ENCODE measurements around the gene VASP. TPM values are rescaled to one million over a fixed set of nuclear protein-coding genes. Genes with fewer than 3 reads are reported as not detected.
A peak's percentile ranks its signal among the peaks of the same experiment; 100 is the strongest.

VASP gene
- total and polyA plus RNA-seq, 2 of the 13 experiments (the other 11 are each of a cell fraction or from before 2014, with no cell fraction given) = 41.8 to 67.1 TPM

DNA sequence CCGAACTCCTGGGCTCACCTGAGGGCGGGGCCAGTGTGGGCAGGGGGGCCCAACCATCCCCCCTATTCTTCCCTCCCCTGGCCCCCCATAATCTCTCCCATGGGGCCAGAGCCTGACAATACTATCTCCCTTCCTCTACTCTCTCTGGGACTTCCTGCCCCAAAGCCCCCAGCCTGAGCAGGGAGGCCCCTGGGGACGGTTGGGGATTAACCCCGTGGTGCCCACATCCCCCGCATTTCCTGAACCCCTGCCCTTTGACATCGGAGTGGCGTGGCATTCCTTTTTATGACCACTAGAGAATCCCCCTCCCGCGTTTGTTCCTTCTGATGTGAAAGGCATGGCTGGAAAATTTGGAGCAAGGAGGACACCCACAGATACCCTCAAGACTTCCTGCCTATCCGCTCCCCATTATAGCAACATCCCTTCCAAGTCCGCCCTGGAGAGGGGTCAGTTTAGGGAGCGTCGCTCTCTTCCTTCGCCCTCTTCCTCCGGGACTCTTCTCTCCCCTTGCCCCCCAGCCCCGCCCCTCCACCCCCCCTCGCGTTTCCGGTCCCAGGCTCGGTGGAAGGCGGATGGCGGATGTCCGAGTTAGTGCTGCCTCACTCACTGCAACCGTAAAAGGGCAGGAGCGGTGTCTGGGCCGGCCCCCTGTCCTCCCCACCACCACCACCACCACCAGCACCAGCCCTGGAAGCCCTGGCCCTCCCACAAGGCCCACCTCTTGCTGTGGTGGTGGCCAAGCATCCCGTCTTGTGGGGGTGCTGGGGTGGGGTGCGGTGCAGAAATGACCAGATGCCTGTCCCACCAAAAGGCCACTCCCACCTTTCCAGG is 1.8 kb downstream of the VASP start (continued):
- TF ChIP-seq, protein P1, sequence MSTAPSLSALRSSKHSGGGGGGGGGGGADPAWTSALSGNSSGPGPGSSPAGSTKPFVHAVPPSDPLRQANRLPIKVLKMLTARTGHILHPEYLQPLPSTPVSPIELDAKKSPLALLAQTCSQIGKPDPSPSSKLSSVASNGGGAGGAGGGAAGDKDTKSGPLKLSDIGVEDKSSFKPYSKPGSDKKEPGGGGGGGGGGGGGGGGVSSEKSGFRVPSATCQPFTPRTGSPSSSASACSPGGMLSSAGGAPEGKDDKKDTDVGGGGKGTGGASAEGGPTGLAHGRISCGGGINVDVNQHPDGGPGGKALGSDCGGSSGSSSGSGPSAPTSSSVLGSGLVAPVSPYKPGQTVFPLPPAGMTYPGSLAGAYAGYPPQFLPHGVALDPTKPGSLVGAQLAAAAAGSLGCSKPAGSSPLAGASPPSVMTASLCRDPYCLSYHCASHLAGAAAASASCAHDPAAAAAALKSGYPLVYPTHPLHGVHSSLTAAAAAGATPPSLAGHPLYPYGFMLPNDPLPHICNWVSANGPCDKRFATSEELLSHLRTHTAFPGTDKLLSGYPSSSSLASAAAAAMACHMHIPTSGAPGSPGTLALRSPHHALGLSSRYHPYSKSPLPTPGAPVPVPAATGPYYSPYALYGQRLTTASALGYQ (CRISPR knock-in tag; IDR thresholded peaks at IDR 0.05) = 0 out of 2 replicates have a peak, but pooled peaks have one; percentile 1
- TF ChIP-seq FOXK1 (CRISPR knock-in tag; IDR thresholded peaks at IDR 0.05; ENCODE audit: borderline replicate concordance, low read depth) (no peak), ZNF7 (CRISPR knock-in tag; IDR thresholded peaks at IDR 0.05) (no peak), AKAP8 (CRISPR knock-in tag; IDR thresholded peaks at IDR 0.05) (0 out of 2 replicates have a peak, but pooled peaks have one; percentile 86), TBX3 (IDR thresholded peaks at IDR 0.05; ENCODE audit: borderline replicate concordance) (no peak), ZNF446 (CRISPR knock-in tag; IDR thresholded peaks at IDR 0.05) (no peak), GFI1 (CRISPR knock-in tag; IDR thresholded peaks at IDR 0.05; ENCODE audit: borderline replicate concordance) (0 out of 2 replicates have a peak, but pooled peaks have one; percentile 10), ZNF747 (CRISPR knock-in tag; IDR thresholded peaks at IDR 0.05; ENCODE audit: borderline replicate concordance) (no peak), TCF12 (IDR thresholded peaks at IDR 0.05) (no peak), TCF12 (CRISPR knock-in tag; IDR thresholded peaks at IDR 0.05) (no peak), ZNF614 (CRISPR knock-in tag; IDR thresholded peaks at IDR 0.05; ENCODE audit: borderline replicate concordance) (no peak), MAFK (conservative IDR thresholded peaks at IDR 0.05 in 1 of 2, IDR thresholded peaks at IDR 0.05 in 1 of 2; ENCODE audit: low read length in 2 of 2) (no peak), ATF7 (IDR thresholded peaks at IDR 0.05) (no peak), ATF7 (CRISPR knock-in tag; IDR thresholded peaks at IDR 0.05) (no peak), ZNF296 (CRISPR knock-in tag; conservative IDR thresholded peaks at IDR 0.05) (no peak), ZNF264 (CRISPR knock-in tag; IDR thresholded peaks at IDR 0.05) (no peak), ZNF615 (CRISPR knock-in tag; IDR thresholded peaks at IDR 0.05; ENCODE audit: borderline replicate concordance) (no peak), RFX5 (IDR thresholded peaks at IDR 0.05; ENCODE audit: low read depth, low read length) (no peak), FOSL2 (CRISPR knock-in tag; IDR thresholded peaks at IDR 0.05) (peak; percentile 6; the same call in 1 of the 2 replicates)
- TF ChIP-seq, protein P2, sequence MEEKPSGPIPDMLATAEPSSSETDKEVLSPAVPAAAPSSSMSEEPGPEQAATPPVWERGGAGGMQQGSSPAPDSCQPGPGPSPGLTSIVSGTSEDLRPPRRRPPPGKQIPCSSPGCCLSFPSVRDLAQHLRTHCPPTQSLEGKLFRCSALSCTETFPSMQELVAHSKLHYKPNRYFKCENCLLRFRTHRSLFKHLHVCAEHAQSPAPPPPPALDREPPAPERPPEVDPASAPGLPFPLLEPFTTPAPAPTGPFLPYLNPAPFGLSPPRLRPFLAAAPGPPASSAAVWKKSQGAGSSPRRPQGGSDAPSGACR (CRISPR knock-in tag; IDR thresholded peaks at IDR 0.05) = no peak
- TF ChIP-seq, protein P3, sequence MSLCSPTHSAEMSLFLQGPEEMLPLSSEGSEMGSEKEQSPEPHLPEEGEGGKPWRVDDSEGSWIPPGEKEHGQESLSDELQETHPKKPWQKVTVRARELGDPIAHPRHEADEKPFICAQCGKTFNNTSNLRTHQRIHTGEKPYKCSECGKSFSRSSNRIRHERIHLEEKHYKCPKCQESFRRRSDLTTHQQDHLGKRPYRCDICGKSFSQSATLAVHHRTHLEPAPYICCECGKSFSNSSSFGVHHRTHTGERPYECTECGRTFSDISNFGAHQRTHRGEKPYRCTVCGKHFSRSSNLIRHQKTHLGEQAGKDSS (CRISPR knock-in tag; IDR thresholded peaks at IDR 0.05; ENCODE audit: borderline replicate concordance, low read depth) = 0 out of 2 replicates have a peak, but pooled peaks have one; percentile 30
- TF ChIP-seq, protein P4, sequence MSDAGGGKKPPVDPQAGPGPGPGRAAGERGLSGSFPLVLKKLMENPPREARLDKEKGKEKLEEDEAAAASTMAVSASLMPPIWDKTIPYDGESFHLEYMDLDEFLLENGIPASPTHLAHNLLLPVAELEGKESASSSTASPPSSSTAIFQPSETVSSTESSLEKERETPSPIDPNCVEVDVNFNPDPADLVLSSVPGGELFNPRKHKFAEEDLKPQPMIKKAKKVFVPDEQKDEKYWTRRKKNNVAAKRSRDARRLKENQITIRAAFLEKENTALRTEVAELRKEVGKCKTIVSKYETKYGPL (CRISPR knock-in tag; IDR thresholded peaks at IDR 0.05) = no peak
- TF ChIP-seq, protein P5, sequence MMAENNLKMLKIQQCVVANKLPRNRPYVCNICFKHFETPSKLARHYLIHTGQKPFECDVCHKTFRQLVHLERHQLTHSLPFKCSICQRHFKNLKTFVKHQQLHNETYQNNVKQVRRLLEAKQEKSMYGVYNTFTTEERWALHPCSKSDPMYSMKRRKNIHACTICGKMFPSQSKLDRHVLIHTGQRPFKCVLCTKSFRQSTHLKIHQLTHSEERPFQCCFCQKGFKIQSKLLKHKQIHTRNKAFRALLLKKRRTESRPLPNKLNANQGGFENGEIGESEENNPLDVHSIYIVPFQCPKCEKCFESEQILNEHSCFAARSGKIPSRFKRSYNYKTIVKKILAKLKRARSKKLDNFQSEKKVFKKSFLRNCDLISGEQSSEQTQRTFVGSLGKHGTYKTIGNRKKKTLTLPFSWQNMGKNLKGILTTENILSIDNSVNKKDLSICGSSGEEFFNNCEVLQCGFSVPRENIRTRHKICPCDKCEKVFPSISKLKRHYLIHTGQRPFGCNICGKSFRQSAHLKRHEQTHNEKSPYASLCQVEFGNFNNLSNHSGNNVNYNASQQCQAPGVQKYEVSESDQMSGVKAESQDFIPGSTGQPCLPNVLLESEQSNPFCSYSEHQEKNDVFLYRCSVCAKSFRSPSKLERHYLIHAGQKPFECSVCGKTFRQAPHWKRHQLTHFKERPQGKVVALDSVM (CRISPR knock-in tag; IDR thresholded peaks at IDR 0.05) = no peak
- TF ChIP-seq, protein P6, sequence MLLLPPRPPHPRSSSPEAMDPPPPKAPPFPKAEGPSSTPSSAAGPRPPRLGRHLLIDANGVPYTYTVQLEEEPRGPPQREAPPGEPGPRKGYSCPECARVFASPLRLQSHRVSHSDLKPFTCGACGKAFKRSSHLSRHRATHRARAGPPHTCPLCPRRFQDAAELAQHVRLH (CRISPR knock-in tag; IDR thresholded peaks at IDR 0.05; ENCODE audit: borderline replicate concordance, low read depth) = no peak
